Measurements from ENCODE around the gene ITGB3BP.
"Not testable (repeated sequence)": the region's sequence is repeated elsewhere in the genome, so short reads cannot be mapped to it uniquely, and the experiment has no call there.

The ITGB3BP gene, protein sequence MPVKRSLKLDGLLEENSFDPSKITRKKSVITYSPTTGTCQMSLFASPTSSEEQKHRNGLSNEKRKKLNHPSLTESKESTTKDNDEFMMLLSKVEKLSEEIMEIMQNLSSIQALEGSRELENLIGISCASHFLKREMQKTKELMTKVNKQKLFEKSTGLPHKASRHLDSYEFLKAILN
- 3.2 to 14.3 (median 9.1) reads per million in 18 experiments for total RNA-seq

DNA sequence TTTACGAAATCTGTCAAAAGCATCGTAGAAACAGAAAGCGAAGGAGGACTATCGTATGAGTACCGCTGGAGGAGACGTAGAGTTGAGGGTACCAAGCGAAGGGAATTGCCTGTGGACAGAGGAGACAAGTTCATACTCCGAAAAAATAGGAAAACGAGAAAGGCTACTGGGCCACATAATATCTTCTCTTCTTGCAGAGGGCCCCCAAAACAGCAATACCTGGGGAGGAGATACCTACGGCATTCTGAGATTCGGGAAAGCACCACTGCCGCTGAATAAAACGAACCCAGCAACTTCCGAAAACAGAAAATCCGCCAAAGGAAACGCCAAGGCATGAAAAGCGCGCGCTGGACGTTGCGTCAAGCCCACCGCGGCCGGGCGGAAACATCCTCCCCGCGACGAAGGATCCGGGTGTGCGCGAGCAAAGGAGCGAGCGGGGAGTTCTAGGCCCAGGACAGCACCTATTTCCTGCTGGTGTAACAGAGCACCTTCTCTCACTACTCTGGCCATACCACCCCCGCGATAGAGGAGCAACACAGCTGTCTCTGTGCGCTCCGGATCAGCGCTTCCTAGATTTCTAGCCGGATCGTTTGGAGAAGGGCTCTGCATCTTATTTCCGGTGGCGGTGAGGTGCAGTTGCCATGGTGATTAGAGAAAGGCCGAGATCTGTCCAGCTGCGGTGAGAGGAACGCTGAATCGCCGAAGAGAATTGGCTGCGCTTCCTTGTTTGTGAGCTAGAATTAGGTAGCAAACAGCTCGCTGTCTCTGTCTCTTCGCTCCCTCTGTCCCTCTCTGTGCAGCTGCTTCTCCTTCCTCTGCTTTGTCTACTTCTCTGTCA, at the start of gene ITGB3BP, which contains the start of gene EFCAB7:
Gene ITGB3BP (minus strand): TSS at position 335 of the 838 bp plus-strand sequence. CDS start 92 bp downstream, at position 243.
Gene EFCAB7 (plus strand): TSS at position 635 of the 838 bp plus-strand sequence. CDS start 2,048 bp downstream, outside the sequence.
- peak; percentile 91 to 93 for DNase-seq

DNA sequence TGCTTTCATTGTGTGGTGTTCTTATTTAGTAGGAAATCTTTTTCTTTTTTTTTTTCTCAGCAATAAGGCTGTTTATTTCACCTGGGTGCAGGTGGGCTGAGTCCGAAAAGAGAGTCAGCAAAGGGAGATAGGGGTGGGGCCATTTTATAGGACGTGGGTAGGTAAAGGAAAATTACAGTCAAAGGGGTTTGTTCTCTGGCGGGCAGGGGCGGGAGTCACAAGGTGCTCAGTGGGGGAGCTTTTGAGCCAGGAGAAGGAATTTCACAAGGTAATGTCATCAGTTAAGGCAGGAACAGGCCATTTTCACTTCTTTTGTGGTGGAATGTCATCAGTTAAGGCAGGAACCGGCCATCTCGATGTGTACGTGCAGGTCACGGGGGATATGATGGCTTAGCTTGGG, 49.7 kb upstream of the ITGB3BP start:
- DNase-seq = not testable (repeated sequence)

DNA sequence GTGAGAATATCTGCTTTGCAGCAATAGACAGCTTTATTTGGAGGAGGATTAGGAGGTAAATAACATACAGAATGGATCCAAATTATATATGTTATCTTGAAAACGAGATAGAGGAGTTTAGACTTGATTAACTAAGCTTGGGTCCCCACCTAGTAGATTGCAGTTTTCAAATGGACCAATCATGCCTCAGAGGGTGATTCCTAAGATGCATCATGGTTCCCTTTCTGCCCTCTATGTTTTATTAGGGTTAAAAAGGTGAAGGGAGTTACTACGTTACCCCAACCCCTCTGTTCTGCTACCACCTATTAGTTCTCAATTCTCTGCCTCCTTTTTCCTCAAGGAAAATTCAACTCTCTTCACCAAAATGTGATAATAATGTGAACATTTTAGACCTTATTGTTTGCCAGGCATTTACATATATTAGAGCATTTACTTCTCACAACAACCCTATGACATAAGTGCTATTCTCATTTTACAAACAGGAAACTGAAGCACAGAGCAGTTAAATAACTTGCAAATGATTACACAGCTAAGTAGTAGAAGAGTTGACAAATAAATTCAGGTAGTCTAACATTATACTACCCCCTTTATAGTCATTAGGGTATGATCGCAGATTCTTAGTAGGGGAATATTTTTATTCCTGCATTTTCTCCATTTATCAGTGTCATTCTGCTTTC, 46.8 kb upstream of the ITGB3BP start:
- DNase-seq = no peak

DNA sequence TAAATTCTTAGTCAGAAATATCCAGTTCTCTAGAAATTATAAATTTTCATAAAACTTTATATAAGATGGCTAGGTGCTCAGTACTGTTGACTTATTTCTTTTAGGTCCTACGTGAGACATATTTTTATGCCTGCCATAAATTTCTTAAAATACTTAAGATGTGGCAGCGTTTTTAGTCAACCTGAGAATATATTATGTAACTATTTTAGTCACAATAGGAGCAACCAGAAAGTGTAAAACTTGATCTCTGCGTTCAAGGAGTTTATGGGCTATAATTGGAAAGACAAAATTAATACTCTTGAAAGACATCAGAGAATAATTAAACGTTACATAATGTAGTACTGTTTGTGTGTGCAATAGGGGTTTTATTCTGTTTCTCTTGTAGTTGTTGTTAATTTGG, 46.0 kb upstream of the ITGB3BP start:
- DNase-seq = no peak

DNA sequence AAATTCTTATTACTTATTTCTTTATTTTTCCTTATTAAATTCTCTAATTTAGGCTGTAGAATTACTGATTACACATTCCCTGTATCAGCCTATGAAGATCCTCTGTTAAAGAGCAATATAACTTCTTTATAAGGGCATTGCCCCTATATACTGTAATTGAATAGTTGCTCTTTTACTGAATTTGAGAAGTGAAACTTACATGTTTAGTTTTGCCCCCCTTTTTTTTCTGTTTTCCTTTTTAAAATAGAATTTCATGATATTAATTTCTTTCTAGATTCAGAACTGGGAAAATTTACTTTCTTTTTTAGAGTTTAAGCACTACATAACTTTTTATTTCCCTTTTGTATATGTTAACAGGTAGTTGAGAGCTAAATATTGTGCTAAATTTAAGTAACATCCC, 40.7 kb upstream of the ITGB3BP start:
- no peak for DNase-seq

DNA sequence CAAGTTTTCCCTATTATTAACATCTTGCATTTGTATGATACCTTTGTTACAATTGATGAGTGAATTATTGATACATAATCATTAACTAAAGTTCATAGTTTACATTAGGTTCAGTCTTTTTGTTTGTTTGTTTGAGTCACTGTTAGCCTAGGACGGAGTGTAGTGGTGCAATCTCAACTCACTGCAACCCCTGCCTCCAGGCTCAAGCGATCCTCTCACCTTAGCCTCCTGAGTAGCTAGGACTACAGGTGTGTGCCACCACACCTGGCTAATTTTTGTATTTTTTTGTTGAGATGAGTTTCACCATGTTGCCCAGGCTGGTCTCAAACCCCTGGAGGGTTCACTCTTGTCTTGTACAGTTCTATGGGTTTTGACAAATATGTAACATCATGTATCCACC, 36.3 kb upstream of the ITGB3BP start:
- no peak for DNase-seq

DNA sequence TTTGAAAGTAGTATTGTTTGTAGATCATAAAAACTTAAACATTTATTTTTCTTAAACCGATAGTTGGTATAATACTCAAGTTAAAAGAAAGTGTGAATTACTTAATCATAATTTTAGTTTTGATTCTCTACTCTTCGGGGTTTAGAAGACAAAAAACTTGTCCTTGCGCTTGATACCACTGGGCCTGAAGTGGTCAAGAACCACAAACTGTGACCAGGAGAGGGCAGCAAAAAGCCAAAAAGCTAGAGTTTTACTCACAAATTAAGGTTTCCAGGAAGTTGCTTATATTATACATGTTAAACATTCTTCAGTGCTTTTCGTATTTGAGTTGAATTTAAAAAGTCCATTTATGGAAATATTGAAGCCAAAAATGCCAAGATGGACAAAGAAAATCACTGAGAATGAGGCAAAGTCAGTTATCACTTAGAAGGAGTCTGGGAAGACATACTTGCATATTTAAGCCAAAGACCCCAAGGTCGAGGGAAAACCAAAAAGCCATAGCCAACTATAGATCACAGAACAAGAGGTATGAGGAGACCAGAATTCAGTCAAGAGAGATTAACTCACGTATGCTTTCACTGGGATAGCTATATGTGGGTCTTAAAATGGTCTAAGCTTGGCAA, 34.5 kb upstream of the ITGB3BP start:
- DNase-seq = peak; percentile 51 to 56

DNA sequence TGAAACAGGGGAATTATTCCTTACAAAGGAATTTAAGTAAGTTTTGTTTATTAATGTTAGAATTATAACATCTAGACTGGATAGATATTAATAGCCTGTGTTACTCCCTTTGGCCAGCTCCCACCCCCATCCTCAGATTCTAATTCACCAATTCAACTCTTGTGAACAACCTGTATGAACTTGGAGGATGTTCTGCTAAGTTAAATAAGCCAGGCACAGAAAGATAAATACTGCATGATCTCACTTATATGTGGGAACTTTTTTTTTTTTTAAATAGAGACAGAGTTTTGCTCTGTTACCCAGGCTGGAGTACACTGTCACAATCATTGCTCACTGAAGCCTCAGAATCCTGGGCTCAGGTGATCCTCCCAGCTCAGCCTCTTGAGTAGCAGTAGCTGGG, 32.5 kb upstream of the ITGB3BP start:
- no peak for DNase-seq

DNA sequence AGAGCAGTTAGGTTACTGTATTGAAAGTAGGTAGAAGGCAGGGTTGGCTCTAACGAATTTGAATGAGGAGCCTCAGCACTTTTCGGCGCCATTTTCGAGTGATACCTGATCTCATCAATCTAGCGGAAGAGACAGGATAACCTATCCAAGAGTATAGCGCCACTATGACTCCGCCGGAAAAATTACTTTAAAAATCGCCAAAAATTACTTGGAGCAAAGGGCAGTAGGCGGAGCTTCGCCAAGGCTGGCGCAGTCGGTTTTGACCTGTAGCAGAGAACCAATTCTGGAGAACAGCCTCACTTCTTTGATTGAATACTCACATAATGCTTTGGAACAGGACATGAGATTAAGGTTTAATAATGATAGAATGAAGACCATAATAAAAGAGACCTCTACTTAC, 25.9 kb upstream of the ITGB3BP start:
- DNase-seq = no peak

DNA sequence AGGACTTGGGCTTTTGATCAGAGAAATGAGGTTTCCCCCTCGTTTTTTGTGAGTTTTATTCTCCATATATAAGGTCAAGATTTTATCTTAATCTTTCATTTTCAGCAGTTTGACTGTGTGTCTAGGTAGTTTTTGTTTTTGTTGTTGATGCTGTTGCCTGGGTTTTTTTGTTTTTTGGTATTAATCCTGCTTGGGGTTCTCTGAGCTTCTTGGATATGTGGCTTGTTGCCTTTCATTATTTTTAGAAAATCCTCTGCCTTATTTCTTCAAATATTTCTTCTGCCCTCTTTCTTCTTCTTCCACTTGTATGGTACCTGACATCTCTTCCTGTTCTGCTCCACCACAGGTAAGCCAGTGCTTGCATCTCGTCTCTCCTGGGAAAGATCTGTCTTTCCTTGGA, 25.3 kb upstream of the ITGB3BP start:
- no peak for DNase-seq

DNA sequence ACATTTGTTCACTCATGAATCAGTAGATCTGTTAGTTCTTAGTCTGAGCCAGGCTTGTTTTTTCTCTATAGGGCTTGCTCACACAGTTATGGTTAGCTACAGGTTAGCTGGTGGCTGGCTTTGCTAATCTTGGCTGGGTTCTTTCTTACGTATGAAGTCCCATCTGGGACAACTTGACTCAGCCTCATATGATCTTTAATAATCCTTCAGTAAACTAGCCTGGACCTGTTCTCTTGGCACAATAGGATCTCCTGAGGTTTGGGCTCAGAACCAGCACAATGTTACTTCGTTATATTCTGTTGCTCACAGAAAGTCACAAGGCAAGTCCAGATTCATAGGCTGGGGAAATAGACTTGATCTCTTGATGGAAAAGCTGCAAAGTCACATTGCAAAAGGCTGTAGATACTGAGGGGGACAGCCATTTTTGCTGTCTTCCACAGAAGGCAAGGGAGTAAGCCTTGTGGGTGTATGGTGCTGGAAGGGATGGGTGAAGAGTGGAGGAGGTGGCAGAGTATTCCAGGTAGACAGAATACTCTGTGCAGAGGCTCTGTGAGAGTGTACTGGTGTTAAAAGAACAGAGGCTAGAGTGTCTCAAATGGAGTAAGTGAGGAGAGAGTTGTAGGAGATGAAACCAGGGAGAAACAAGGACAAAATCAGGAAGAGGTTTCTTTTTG, 24.7 kb upstream of the ITGB3BP start:
- no peak for DNase-seq

DNA sequence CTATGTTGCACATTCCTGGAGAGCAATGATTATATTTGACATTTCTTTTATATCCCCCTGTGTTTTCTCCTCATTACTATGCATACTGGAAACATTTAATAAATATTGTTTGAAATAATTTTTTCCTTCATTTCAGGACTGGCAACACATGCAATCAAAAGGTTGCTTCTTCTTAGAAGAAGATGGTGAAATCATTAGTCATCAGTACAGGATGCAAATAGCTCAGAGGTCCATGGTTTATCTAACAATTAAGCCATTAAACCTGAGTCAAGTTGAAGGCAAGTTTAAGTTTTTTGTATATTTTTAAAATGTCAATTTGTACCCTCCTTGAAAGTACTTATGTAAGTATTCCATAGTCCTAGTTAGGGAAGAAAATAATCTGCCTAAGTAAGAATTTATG, 22.8 kb upstream of the ITGB3BP start:
- no peak for DNase-seq

DNA sequence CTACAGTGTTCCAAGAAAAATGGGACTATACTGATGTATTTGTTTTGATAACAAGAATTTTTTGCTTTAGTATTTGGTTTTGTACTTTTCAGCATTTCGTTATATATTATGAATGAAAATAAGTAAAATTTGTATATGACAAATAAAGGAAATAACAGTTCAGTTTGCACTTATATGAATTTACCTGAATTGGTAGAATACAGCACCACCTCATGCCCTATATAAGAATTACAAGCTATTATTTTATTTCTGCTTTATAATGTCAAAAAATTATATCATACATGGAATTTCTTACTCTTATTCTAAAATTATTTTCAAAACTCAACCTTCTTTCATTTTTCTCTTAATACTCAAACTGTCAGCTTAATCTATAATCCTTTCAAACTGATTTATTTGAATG, 14.9 kb upstream of the ITGB3BP start:
- peak in 1 of 2 donors; percentile 29 for DNase-seq

DNA sequence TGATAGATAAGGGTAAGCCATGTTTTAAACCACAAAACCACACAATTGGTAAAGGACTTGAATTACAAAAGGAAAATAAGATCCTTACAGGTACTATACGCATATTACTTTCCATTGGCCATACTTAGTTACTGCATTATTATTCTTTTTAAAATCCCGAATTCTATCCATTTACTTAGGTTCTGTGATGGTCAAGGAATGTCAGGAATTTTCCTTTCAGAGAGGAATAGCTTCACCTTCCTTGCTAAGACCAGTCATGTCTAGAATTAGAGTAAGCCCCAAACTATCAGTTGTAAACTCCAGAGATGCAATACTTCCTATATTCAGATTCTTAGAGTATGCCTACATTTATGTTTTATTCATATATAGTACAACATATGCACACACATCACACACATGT, 14.0 kb upstream of the ITGB3BP start:
- no peak for DNase-seq

DNA sequence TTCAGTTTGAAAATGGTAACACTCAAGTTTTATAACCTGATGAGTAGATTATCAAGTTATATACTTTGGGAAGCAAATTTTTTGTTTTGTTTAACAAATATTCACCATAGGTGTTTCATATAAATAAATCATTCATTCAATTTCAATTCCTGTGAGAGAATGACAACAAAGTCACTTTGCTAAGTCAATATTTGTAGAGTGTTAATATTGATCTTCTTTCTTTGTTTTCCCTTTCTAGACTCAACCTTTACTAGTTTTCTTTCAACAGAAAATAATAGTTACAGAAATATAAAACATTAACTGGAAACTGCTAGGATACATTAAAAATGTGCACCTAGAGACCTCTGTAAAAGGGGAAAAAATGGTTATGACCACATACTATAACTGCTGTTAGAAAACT, 11.4 kb upstream of the ITGB3BP start:
- no peak for DNase-seq

DNA sequence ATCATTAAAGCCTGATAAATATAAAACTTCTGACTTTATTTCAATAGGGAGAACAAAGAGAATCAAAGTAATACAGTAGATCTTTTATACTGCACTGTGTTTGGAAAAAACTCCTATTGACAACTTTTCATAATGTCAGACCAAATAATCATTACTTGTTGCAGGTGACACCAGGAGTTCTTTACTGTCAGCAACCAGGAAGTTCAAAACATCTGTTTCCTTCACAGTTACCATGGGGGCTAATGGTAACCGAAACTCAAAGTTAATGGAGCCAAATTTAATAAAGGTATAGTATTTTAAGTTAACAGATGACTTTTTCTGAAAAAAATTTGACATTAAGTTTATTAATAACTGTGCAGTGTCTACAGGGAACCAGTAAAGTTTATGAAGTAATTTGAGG, 10.9 kb upstream of the ITGB3BP start:
- DNase-seq = no peak

DNA sequence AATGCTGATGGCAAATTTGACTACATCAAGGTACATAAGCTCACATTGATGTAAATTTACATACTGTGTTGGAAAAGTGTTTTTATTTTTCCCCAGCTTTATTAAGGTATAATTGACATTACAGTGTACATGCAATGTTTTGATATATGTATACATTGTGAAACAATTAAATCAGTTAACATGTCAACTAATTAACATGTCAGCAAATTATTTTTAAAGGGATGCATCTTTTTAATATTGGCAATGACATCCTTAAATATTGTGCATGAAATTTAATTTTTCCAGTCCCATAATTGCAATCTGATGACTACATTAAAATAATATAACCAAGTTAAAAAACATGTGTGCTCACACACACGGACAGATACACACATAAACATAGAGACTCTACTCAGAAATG, 9.7 kb upstream of the ITGB3BP start:
- DNase-seq = no peak

DNA sequence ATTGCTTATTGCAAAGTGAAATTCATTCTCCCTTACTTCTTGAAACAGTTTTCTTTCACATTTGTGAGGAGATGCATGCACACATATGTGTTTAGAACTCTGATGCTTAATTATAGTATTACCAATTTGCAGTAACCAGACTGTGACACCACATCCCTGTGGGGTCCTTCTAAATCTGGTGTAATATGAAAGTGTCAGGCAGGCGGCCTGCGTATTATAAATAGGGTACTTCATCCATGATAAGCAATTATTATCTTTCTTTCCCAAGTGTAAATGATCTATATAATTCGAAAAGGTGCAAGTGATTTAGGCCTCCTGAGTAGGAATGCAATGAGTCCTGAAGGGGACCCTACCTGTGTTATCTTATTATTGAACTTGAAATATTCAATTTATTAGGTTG, 1.2 kb upstream of the ITGB3BP start:
- DNase-seq = no peak

DNA sequence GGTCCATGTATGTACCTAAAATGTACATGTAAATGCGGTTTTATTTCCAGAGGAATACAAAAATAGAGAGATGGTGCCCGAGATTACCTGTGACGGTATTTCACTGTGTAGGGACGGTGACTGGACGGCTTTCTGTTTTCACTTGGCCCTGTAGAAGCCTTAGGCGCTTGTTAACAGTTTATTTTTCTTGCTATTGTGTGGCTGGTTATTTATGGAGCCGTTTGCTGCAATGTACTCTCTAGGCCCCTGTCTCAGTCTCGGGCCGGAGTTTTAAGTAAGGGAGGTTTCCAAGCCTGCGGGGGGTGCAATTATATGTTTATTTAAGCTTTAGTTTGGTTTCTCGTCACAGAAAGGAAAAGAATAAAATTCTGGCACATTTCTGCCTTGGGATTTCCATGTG, 713 bp upstream of the ITGB3BP start:
- no peak for DNase-seq

DNA sequence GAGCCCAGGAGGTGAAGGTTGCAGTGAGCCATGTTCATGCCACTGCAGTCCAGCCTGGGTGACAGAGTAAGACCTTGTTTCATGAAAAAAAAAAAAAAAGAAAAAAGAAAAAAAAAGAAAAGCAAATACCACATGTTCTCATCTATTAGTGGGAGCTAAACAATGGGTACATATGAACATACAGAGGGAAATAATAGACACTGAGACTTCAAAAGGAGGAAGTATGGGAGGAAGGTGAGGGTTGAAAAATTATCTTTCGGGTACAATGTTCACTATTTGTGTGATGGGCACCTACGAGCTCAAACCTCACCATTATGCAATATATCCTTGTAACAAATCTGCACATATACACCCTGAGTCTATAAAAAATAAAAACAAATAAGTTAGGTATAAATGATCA, 6.4 kb downstream of the ITGB3BP start:
- DNase-seq = no peak

DNA sequence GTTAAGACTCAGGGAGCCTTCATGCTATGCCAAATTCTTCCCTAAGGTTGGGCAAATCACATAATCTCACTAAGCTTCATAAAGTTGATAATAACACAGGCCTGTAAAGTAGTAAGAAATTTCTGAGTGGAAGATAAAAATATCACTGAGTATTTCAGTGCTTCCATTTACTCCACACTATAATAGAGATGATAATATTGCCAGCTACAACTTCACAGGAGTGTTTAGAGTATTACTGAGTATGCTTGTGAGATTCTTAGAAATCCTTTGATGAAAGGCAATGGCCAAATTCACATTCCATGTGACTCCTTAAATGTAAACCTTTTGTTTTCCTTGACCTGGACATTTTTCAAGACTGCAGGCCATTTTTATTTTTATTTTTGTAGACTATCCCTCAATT, 10.4 kb downstream of the ITGB3BP start:
- no peak for DNase-seq

DNA sequence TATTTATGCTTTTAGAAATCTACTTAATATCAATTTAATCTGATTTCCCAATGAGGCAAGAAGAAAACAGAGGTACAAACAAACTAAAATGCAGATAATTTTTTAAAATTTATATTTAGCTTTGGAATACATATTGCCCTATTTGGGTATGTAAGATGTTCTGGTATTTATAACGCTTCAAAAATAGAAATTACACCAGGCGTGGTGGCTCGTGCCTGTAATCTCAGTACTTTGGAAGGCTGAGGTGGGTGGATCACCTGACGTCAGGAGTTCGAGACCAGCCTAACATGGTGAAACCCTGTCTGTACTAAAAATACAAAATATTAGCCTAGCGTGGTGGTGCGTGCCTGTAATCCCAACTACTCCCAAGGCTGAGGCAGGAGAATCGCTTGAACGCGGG, 13.3 kb downstream of the ITGB3BP start:
- DNase-seq = no peak

DNA sequence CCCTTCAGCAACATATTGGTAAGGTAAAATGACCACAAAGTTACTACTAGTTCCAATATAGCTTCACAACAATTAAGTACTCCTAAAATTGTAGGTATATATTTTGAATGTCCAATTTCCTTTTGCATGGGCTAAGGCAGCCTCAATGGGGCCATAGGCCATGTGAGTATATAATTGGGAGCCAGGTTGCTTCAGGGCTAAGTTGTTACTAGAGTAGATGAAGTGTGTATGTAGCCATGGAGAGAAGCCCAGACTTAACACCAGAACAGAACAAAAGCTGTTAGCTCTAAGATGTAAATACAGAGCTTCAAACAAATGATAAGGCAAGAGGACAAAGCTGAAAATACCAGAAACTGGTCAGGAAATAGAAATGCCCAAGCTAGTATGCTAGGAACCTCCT, 16.2 kb downstream of the ITGB3BP start:
- no peak for DNase-seq
